Kidney (tissue), 14 donors: ENCODE data around the gene TCERG1. TPM values are rescaled to one million over a fixed set of nuclear protein-coding genes. Genes with fewer than 3 reads are reported as not detected.

ENCODE experiments used
- DNase-seq, 5 donors: peaks; one replicate each; pipeline ENCODE4 v3.0.0-alpha.2; 2013 to 2020
- FAIRE-seq: peaks from 2 replicates; lab custom pipeline; 2012; peaks lifted over from hg19 to GRCh38; lab: Jason Lieb, UNC
- H3K27ac ChIP-seq, 2 donors: one replicate each; pipeline ENCODE4 v1.7.0; 2013; ENCODE audit warnings: low read depth in 2 of 2, low read length in 2 of 2, inconsistent platforms in 1 of 2
- H3K27me3 ChIP-seq: one replicate; pipeline ENCODE4 v1.7.1; 2013; ENCODE audit warnings: low read length, inconsistent platforms; ENCODE audit not compliant: control insufficient read depth, insufficient read depth
- H3K36me3 ChIP-seq, 3 donors: one replicate each; pipeline versions ENCODE4 v1.7.0 to v1.7.1; 2013; ENCODE audit warnings: low read length in 3 of 3, control low read depth in 1 of 3, inconsistent platforms in 1 of 3; ENCODE audit not compliant: insufficient read depth in 3 of 3, control insufficient read depth in 2 of 3
- H3K4me1 ChIP-seq, 3 donors: one replicate each; pipeline versions ENCODE4 v1.7.0 to v1.7.1; 2013; ENCODE audit warnings: low read length in 3 of 3, inconsistent platforms in 1 of 3, low read depth in 1 of 3; ENCODE audit not compliant: control insufficient read depth in 2 of 3, insufficient read depth in 2 of 3
- H3K4me3 ChIP-seq, 3 donors: one replicate each; pipeline versions ENCODE4 v1.7.0 to v1.8.1; 2013; ENCODE audit warnings: low read length in 3 of 3, control low read depth in 1 of 3, inconsistent platforms in 1 of 3
- H3K9ac ChIP-seq, 3 donors: one replicate each; pipeline versions ENCODE4 v1.7.0 to v1.7.1; 2013; ENCODE audit warnings: low read length in 3 of 3, control low read depth in 1 of 3, inconsistent platforms in 1 of 3
- H3K9me3 ChIP-seq, 3 donors: one replicate each; pipeline versions ENCODE4 v1.7.0 to v1.7.1; 2013; ENCODE audit warnings: low read length in 3 of 3, control low read depth in 1 of 3, inconsistent platforms in 1 of 3; ENCODE audit not compliant: control insufficient read depth in 2 of 3, insufficient read depth in 1 of 3
- intact Hi-C: fragments of 100-400 bp; cut with DNase I; formaldehyde crosslinking; loops from one replicate; pipeline ENCODE4 v1.11.1; 2022
- polyA plus RNA-seq: library from polyadenylated mRNA; stranded (reverse); fragments of 350-450 nt; fragmentation: Illumina TruSeq; extraction: RNeasy Lipid Tissue Mini Kit (QIAGEN cat#74804); gene quantifications from one replicate; pipeline ENCODE4 v1.2.3, GENCODE V29; 2014; ENCODE audit warnings: low read depth, low replicate concordance; ENCODE audit not compliant: insufficient read depth
- total RNA-seq: library from RNA; stranded (reverse); fragmentation: NEBNext Ultra II Directional; extraction: Animal tissue kit (Norgen Biotek cat#: 25700); gene quantifications from one replicate; pipeline ENCODE4 v1.2.1, GENCODE V29; 2021
- TF ChIP-seq, protein P1 (sequence below): IDR thresholded peaks from 3 replicates; pipeline ENCODE4 v1.5.1; 2012; ENCODE audit warnings: mild to moderate bottlenecking, moderate library complexity, borderline replicate concordance; ENCODE audit not compliant: insufficient read depth; ENCODE audit errors: extremely low read depth
- donor health status: control.
- donor health status: control.
- donor health status: control.
- donor health status: control.
- donor health status: control.
- donor health status: DM: yes; HTN: yes; CAD: no.
- donor health status: Normal renal cell carcinoma (clear cell type).

Gene TCERG1
- total and polyA plus RNA-seq, 2 donors from 2014 or later: 16.7 to 48.6 TPM

DNA sequence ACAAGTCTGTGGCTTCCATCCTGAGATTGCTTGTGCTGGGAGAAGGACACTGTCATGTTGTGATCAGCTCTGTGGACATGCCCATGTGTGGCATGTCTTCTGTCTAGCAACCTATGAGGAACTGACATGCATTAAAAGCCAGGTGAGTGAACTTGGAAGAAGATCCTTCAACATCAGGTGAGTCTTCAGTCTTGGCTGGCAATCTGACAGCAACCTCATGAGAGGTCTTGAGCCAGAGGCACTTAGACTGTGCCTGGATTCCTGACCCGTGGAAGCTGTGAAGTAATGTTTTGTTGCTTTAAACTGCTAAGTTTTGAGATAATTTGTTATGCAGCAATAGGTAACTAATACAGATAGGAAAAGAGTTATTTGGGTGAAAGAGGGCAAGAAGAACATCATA, 6.8 kb upstream of the TCERG1 start:
- no peak overlapping the region for H3K27ac ChIP-seq
- no peak for FAIRE-seq
- no peaks in the 10 kb centered on the region for H3K27me3 ChIP-seq

DNA sequence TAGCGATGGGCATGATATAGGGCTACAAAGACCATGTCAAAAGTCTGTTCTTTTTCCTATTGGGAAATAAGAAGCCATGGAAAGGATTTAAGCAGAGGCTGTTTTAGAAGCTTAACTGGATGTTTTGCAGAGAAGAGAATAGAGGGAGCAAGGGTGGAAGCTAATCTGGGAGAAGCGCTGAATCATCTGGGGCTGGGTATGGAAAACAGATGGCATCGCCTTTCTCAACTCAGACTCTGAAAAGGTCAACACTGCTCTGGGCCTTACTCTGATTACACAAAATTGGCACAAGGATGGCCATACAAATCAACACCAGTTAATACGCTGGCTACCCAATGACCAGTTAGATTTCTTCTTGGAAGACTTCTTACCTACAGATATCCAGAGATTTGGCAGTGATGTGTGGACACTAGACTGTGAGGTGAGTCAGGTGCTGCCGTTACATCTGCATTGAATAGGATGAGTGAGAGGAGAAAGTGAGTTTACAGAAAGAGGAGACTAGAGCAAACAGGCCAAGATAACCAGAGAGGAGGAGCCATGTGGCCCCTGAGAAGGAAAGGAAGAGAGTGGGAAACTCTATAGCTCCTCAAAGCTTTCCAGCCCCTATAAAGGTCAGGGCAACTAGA, 6.2 kb upstream of the TCERG1 start:
- Histone ChIP-seq H3K36me3 (no peaks in the 10 kb centered on the region), H3K9ac (no peak overlapping the region), H3K4me3 (no peak overlapping the region), H3K27ac (no peak overlapping the region), H3K4me1 (no peaks in the 10 kb centered on the region), H3K27me3 (no peaks in the 10 kb centered on the region), H3K9me3 (no peaks in the 10 kb centered on the region)
- intact Hi-C loops: no loop called here
- FAIRE-seq: no peak
- DNase-seq: no peak
- TF ChIP-seq, protein P1, sequence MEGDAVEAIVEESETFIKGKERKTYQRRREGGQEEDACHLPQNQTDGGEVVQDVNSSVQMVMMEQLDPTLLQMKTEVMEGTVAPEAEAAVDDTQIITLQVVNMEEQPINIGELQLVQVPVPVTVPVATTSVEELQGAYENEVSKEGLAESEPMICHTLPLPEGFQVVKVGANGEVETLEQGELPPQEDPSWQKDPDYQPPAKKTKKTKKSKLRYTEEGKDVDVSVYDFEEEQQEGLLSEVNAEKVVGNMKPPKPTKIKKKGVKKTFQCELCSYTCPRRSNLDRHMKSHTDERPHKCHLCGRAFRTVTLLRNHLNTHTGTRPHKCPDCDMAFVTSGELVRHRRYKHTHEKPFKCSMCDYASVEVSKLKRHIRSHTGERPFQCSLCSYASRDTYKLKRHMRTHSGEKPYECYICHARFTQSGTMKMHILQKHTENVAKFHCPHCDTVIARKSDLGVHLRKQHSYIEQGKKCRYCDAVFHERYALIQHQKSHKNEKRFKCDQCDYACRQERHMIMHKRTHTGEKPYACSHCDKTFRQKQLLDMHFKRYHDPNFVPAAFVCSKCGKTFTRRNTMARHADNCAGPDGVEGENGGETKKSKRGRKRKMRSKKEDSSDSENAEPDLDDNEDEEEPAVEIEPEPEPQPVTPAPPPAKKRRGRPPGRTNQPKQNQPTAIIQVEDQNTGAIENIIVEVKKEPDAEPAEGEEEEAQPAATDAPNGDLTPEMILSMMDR: no peak

More for the DNA sequence above, 6.8 kb upstream of the TCERG1 start:
- intact Hi-C loops: no loop called here
- no peaks in the 10 kb centered on the region for H3K36me3 ChIP-seq
- no peak overlapping the region for H3K4me3 ChIP-seq
- TF ChIP-seq, protein P1: no peak
- H3K4me1 ChIP-seq: no peaks in the 10 kb centered on the region
- H3K9ac ChIP-seq: no peak overlapping the region
- no peak for DNase-seq
- H3K9me3 ChIP-seq: no peaks in the 10 kb centered on the region

DNA sequence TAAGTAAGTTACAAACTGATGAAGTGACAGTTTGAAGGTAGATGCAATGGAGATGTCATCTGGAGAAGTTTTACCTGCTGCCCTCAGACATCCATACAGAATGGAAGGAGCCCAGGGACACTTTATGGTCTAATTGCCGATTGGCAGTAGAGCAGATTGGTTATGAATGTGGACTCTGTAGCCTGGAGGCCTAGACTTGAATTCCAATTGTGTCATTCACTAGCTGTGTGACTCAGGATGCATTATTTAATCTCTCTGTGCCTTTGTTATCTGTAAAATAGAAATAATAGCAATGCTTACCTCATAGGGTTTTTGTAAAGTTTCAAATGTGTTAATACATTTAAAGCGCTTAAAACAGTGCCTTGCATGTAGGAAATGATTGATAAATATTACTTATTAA, 5.2 kb upstream of the TCERG1 start:
- DNase-seq: no peak
- Histone ChIP-seq H3K9ac (no peak overlapping the region), H3K27ac (no peak overlapping the region), H3K27me3 (no peaks in the 10 kb centered on the region), H3K36me3 (no peaks in the 10 kb centered on the region), H3K9me3 (no peaks in the 10 kb centered on the region), H3K4me3 (no peak overlapping the region), H3K4me1 (no peaks in the 10 kb centered on the region)
- TF ChIP-seq, protein P1: no peak
- intact Hi-C loops: no loop called here
- no peak for FAIRE-seq
